H7 (cell line): ENCODE measurements around the gene BANP. TPM values are rescaled to one million over a fixed set of nuclear protein-coding genes. Genes with fewer than 3 reads are reported as not detected.

Experiments
- total RNA-seq: library from RNA; depleted of rRNA; stranded (reverse); fragments of >200 nt; shearing (Covaris generic); gene quantifications from 2 replicates; pipeline ENCODE4 v1.2.3, GENCODE V29; 2014; rRNA removed

Gene BANP
- total RNA-seq, 1 experiment from 2014 or later: 39.3 TPM

Other genes with a start within 250 kb of the BANP start
- 29.6 and 32.4 TPM in 2 replicates for gene KLHDC4, start 185.4 kb upstream of the BANP start, total RNA-seq
- 91.6 and 188 TPM in 2 replicates for gene SLC7A5, start 81.9 kb upstream of the BANP start, total RNA-seq
- not detected in 2 replicates for gene CA5A, start 14.9 kb upstream of the BANP start, total RNA-seq